Panc1 (cell line): ENCODE data around the gene NUDT19. TPM values are rescaled to one million over a fixed set of nuclear protein-coding genes. Genes with fewer than 3 reads are reported as not detected.

Experiments used
- ATAC-seq: fragments of 200-7000 bp; cut with Tn5 transposase; 2 replicates; pipeline ENCODE4 v1.9.1; 2020; ENCODE audit warnings: mild to moderate bottlenecking, moderate library complexity
- BruUV-seq: library from RNA; stranded (reverse); fragments of 400-500 nt; replicated peaks from 2 replicates; lab custom pipeline; 2021; lab: Mats Ljungman, UMichigan
- CTCF ChIA-PET: fragments of 300-600 bp; sonication (Branson Sonifier 250); formaldehyde crosslinking; loops from one replicate; lab custom pipeline; 2022; ENCODE audit warnings: antibody characterized with exemption; lab: Charles Lee
- POLR2A ChIA-PET: fragments of 300-600 bp; sonication (Branson Sonifier 250); formaldehyde crosslinking; loops from one replicate; lab custom pipeline; 2022; ENCODE audit warnings: antibody characterized with exemption; lab: Charles Lee
- DNase-seq: peaks from one replicate; pipeline ENCODE4 v3.0.0-alpha.2; 2010; ENCODE audit warnings: low read depth, low spot score
- H3K27ac ChIP-seq: 2 replicates; pipeline ENCODE4 v1.5.1; 2011; ENCODE audit warnings: mild to moderate bottlenecking, low read length, inconsistent platforms
- H3K27me3 ChIP-seq: fragments of 200-500 bp; sonication (Bioruptor generic); 2 replicates; pipeline ENCODE4 v1.6.0; 2014; ENCODE audit warnings: low read length, inconsistent platforms; ENCODE audit not compliant: control insufficient read depth, insufficient read depth
- H3K36me3 ChIP-seq: fragments of 200-500 bp; sonication (Bioruptor generic); 2 replicates; pipeline ENCODE4 v1.5.1; 2014; ENCODE audit warnings: inconsistent platforms, mild to moderate bottlenecking, low read length, moderate library complexity; ENCODE audit not compliant: control insufficient read depth, insufficient read depth
- H3K4me1 ChIP-seq: 2 replicates; pipeline ENCODE4 v1.5.1; 2011; ENCODE audit warnings: inconsistent platforms, mild to moderate bottlenecking, low read length, moderate library complexity; ENCODE audit not compliant: control insufficient read depth, insufficient read depth
- H3K4me3 ChIP-seq, 2 experiments: 2 replicates each; pipeline ENCODE4 v1.5.1; 2011 to 2012; ENCODE audit warnings: low read depth in 2 of 2, low read length in 2 of 2, mild to moderate bottlenecking in 2 of 2, inconsistent platforms in 1 of 2, moderate library complexity in 1 of 2
- H3K9me3 ChIP-seq: fragments of 200-500 bp; sonication (Bioruptor generic); 2 replicates; pipeline ENCODE4 v1.5.1; 2014; ENCODE audit warnings: low read depth, mild to moderate bottlenecking, inconsistent platforms, low read length, moderate library complexity; ENCODE audit not compliant: control insufficient read depth, insufficient read depth
- CTCF ChIP-seq: fragments of 450-650 bp; IDR thresholded peaks from 2 replicates; pipeline ENCODE4 v1.5.1; 2017; ENCODE audit warnings: mild to moderate bottlenecking
- POLR2AphosphoS5 ChIP-seq: IDR thresholded peaks from 2 replicates; pipeline ENCODE4 v1.6.1; 2012; ENCODE audit warnings: mild to moderate bottlenecking, low read depth, low read length, moderate library complexity
- REST ChIP-seq, 2 experiments: IDR thresholded peaks; 2 replicates each; pipeline ENCODE4 v1.6.1; 2011 to 2012; ENCODE audit warnings: low read depth in 2 of 2, control low read depth in 1 of 2, low read length in 1 of 2, mild to moderate bottlenecking in 1 of 2, moderate library complexity in 1 of 2; ENCODE audit not compliant: insufficient read depth in 1 of 2
- SIN3A ChIP-seq: IDR thresholded peaks from 2 replicates; pipeline ENCODE4 v1.6.1; 2012; ENCODE audit warnings: low read depth, mild to moderate bottlenecking, low read length, moderate library complexity, borderline replicate concordance; ENCODE audit not compliant: insufficient read depth
- TCF7L2 ChIP-seq: IDR thresholded peaks from 2 replicates; pipeline ENCODE4 v1.6.1; 2011; ENCODE audit warnings: mild to moderate bottlenecking, low read depth, low read length, inconsistent platforms
- in situ Hi-C: cut with HindIII; loops from 2 replicates; pipeline ENCODE4 v1.10.0; 2016; ENCODE audit warnings: low sequenced_read_pairs, low pct_unique_long_range_greater_than_20kb
- intact Hi-C: fragments of 100-400 bp; cut with micrococcal nuclease; formaldehyde crosslinking; loops from one replicate; pipeline ENCODE4 v1.10.0; 2022; ENCODE audit not compliant: unreplicated experiment
- total RNA-seq: library from RNA; stranded (reverse); gene quantifications from one replicate; pipeline ENCODE4 v1.2.1, GENCODE V29; 2021; ENCODE audit not compliant: unreplicated experiment

The NUDT19 gene
- total RNA-seq, 1 experiment from 2014 or later: 41.4 TPM

DNA sequence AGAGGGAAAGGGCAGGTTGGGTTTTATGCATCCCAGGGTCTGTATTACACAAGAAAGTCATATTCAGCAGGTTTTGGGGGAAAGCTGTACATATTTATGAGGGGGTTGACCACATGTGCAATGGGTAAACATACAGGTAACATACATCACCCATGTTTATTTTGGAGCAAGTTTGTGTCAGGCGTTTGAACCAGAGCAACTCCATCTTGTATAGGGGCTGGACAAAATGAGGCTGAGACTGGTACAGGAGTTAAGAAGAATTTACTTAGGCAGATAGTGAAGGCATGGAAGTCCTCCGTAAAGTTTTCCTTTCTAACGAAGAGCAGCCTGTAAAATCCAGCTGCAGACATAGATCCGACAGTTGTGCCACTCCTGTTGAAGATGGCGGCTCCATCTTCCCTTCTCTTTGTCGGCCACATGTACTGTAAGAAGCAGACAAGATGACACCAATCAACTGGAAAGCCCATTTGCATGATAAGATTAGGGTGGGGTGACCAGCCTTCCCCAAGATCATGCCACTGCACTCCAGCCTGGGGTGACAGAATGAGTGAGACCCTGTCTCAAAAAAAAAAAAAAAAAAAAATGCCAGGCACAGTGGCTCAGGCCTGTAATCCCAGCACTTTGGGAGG lies 4.7 kb upstream of the NUDT19 start:
- in situ Hi-C loops (no loop called here), intact Hi-C loops (no loop called here)
- H3K27me3 ChIP-seq: no peaks in the 10 kb centered on the region
- TF ChIP-seq TCF7L2: no peak
- TF ChIP-seq REST (IDR thresholded peaks at IDR 0.05; ENCODE audit: insufficient read depth in 1 of 2, low read depth in 2 of 2, low read length in 1 of 2): no peak
- TF ChIP-seq POLR2AphosphoS5: no peak
- no peak for TF ChIP-seq SIN3A
- no peak for TF ChIP-seq CTCF
- H3K4me1 ChIP-seq: peaks cover 10% of the 10 kb centered on the region
- DNase-seq (no peak), ATAC-seq (no peak)
- no peak overlapping the region for H3K4me3 ChIP-seq
- BruUV-seq: no TSS peak
- CTCF ChIA-PET: interaction anchor here (0.6 kb wide), 1 partner anchor 9 kb away, joined by 6 read pairs; no protein-coding TSS in a partner anchor
- POLR2A ChIA-PET: no interaction called here
- H3K27ac ChIP-seq: no peak overlapping the region
- H3K9me3 ChIP-seq: no peaks in the 10 kb centered on the region
- H3K36me3 ChIP-seq: no peaks in the 10 kb centered on the region

DNA sequence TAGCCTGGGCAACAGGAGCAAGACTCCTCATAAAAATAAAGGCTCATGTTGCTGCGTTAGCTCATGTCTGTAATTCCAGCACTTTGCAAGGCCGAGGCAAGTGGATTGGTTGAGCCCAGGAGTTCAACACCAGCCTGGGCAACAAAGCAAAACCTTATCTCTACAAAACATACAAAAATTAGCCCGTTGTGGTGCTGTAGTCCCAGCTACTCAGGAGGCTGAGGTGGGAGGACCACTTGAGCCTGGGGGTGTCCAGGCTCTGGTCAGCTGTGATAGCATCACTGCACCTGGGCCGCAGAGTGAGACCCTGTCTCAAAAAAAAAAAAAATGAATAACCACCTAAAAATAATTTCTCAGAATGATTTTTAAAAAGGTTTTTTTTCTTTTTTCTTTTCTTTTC lies 3.9 kb upstream of the NUDT19 start:
- H3K36me3 ChIP-seq: no peaks in the 10 kb centered on the region; the same call in 1 of the 2 replicates
- peaks cover 10% of the 10 kb centered on the region for H3K4me1 ChIP-seq
- in situ Hi-C loops (no loop called here), intact Hi-C loops (no loop called here)
- no peaks in the 10 kb centered on the region for H3K27me3 ChIP-seq
- no peak overlapping the region for H3K27ac ChIP-seq
- CTCF ChIA-PET: no interaction called here
- POLR2A ChIA-PET: no interaction called here
- BruUV-seq: no TSS peak
- ATAC-seq (no peak), DNase-seq (no peak)
- H3K9me3 ChIP-seq: no peaks in the 10 kb centered on the region
- H3K4me3 ChIP-seq: no peak overlapping the region
- TF ChIP-seq TCF7L2 (no peak), SIN3A (no peak), POLR2AphosphoS5 (no peak)

- CTCF ChIA-PET: no interaction called here
Observed at GRCh38 chr19:32688311-32688710, 3.3 kb upstream of the NUDT19 start.

More at GRCh38 chr19:32688311-32688710, 3.3 kb upstream of the NUDT19 start:
- intact Hi-C loops (no loop called here), in situ Hi-C loops (no loop called here)
- DNase-seq: no peak
- Histone ChIP-seq H3K27ac (no peak overlapping the region), H3K4me1 (peaks cover 10% of the 10 kb centered on the region), H3K9me3 (no peaks in the 10 kb centered on the region), H3K27me3 (no peaks in the 10 kb centered on the region), H3K36me3 (no peaks in the 10 kb centered on the region; the same call in 1 of the 2 replicates), H3K4me3 (no peak overlapping the region)
- TF ChIP-seq TCF7L2: no peak
- TF ChIP-seq REST (IDR thresholded peaks at IDR 0.05; ENCODE audit: insufficient read depth in 1 of 2, low read depth in 2 of 2, low read length in 1 of 2): no peak
- no peak for TF ChIP-seq CTCF
- TF ChIP-seq SIN3A: no peak
- no peak for TF ChIP-seq POLR2AphosphoS5
- no TSS peak for BruUV-seq
- POLR2A ChIA-PET: no interaction called here
- ATAC-seq: no peak
